ENCODE results near the gene PATJ. TPM values are rescaled to one million over a fixed set of nuclear protein-coding genes. Genes with fewer than 3 reads are reported as not detected.
"Not testable (repeated sequence)": the region's sequence is repeated elsewhere in the genome, so short reads cannot be mapped to it uniquely, and the experiment has no call there.

PATJ gene
- total RNA-seq, 6 experiments from 2014 or later: 19.0 to 49.0 (median 26.7) TPM

GRCh38 chr1:61711969-61712368, 30.3 kb upstream of the PATJ start:
- no peak for TF ChIP-seq POLR2A (IDR thresholded peaks at IDR 0.05)
- TF ChIP-seq, protein P1, sequence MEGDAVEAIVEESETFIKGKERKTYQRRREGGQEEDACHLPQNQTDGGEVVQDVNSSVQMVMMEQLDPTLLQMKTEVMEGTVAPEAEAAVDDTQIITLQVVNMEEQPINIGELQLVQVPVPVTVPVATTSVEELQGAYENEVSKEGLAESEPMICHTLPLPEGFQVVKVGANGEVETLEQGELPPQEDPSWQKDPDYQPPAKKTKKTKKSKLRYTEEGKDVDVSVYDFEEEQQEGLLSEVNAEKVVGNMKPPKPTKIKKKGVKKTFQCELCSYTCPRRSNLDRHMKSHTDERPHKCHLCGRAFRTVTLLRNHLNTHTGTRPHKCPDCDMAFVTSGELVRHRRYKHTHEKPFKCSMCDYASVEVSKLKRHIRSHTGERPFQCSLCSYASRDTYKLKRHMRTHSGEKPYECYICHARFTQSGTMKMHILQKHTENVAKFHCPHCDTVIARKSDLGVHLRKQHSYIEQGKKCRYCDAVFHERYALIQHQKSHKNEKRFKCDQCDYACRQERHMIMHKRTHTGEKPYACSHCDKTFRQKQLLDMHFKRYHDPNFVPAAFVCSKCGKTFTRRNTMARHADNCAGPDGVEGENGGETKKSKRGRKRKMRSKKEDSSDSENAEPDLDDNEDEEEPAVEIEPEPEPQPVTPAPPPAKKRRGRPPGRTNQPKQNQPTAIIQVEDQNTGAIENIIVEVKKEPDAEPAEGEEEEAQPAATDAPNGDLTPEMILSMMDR (IDR thresholded peaks at IDR 0.05): no peak
- Histone ChIP-seq H3K4me1 (peaks cover 0 to 19% (median 0%) of the 10 kb centered on the region in 4 donors), H3K4me3 (no peak overlapping the region), H3K27me3 (no peaks in the 10 kb centered on the region), H3K27ac (no peak overlapping the region), H3K36me3 (peaks cover 0 to 17% (median 6%) of the 10 kb centered on the region in 4 donors), H3K9me3 (no peaks in the 10 kb centered on the region)
- intact Hi-C loops (cut with DNase I): no loop called here
- DNase-seq (no peak), ATAC-seq (no peak)

DNA sequence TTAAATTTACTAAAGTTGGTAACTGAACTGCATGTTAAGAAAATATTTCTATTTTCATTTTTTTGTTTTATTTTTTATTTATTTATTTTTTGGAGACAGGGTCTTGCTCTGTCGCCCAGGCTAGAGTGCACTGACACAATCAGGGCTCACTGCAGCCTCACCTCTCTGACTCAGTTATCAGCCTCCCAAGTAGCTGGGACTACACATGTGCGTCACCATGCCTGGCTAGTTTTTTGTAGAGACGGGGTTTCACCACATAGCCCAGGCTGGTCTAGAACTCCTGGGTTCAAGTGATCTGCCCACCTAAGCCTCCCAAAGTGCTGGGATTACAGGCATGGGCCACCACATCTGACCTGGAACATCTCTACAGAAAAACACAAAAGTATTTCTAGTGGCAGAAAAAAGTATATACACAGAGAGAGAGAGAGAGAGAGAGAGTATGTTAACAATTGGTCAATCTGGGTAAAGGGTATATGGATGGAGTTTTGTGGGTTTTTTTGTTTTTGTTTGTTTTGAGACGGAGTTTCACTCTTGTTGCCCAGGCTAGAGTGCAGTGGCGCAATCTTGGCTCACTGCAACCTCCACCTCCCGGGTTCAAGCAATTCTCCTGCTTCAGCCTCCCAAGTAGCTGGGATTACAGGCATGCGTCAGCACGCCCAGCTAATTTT, 23.1 kb upstream of the PATJ start:
- H3K27me3 ChIP-seq; intact Hi-C loops (cut with DNase I); H3K36me3 ChIP-seq; DNase-seq; H3K9me3 ChIP-seq; H3K4me3 ChIP-seq: not testable (repeated sequence)
- H3K27ac ChIP-seq: peak overlapping the region in 1 of 3 donors; percentile 32
- ATAC-seq: peak in 3 of 4 donors; percentile 65 to 82 (median 75)
- H3K4me1 ChIP-seq: peaks cover 0 to 26% (median 3%) of the 10 kb centered on the region in 4 donors
- WGBS (ENCODE audit: insufficient coverage, low coverage, low lambda C conversion rate, missing lambda C conversion rate): 60% methylated on average over 4 of the region's 8 CpGs

DNA sequence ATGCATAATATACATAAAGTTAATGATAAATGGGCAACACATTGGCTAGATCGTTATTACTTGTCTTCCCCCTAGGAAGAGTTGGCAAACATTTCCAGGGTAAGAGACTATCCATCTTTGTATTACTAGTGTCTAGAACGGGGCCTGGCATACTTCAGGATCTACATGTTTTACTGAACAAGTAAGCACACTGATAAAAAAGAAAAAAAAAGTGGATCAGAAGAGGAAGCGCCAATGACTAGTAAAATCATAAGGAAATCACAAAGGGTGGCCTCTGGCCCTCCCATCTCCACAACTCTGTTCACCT, 17.8 kb upstream of the PATJ start:
- peak overlapping the region; percentile 75 to 96 (median 92) for H3K27ac ChIP-seq
- ATAC-seq (no peak), DNase-seq (no peak)
- H3K4me1 ChIP-seq: peaks cover 0 to 27% (median 4%) of the 10 kb centered on the region in 4 donors
- WGBS (ENCODE audit: insufficient coverage, low coverage, low lambda C conversion rate, missing lambda C conversion rate): 0% methylated on average over 3 of the region's 3 CpGs
- H3K4me3 ChIP-seq: peak overlapping the region; percentile 71 to 98 (median 89)
- TF ChIP-seq, protein P1 (IDR thresholded peaks at IDR 0.05): no peak
- TF ChIP-seq POLR2A (IDR thresholded peaks at IDR 0.05): no peak
- H3K36me3 ChIP-seq: no peaks in the 10 kb centered on the region
- intact Hi-C loops (cut with DNase I): no loop called here
- H3K9me3 ChIP-seq: no peaks in the 10 kb centered on the region
- no peaks in the 10 kb centered on the region for H3K27me3 ChIP-seq

DNA sequence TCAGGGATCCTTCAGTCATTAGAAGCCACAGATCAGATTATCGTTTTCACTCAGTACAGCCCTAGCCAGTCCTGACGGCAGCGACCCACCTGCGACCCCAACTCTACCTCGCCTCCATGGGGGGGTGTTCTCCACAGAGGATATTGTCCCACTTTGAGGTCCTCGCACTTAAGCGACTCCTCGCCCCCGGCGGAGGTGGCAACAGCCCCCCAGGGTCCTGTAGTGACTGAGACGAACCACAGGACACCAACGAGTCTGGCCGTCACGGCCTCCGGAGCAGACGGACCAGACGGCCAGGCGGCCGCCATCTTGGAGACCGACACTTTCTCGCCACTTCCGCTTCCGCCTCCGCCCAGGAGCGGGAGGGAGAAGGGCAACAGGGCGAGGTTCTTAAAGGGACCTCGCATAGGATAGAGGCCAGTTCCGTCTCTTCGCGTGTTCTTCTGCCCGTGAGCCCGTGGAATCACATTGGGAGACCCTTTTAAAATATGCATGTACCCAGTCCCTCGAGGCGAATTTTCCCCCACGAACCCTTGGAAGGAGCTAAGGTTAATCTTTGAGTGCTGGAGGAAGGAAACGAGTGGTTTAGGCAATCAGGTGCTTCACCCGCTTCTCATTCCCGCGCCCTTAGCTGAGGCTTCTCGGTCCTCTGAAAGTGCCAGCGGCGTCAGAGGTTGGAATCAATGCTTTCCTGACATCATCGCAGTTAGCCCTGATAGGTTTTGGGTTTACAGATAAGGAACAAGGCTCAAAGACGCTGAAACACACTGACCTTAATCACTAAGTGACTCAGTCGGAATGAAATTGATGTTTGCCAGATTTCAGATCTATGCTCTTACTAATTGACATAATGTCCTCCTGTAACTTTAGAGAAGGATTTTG, 17.2 kb upstream of the PATJ start, which contains the start of gene TM2D1:
TM2D1 (minus strand) TSS at position 329 of the 882 bp plus-strand sequence; CDS start at position 308, 21 bp downstream.
- TF ChIP-seq, protein P1 (IDR thresholded peaks at IDR 0.05): no peak
- peak; percentile 91 for TF ChIP-seq POLR2A (IDR thresholded peaks at IDR 0.05)
- H3K9me3 ChIP-seq: no peaks in the 10 kb centered on the region
- peaks cover 0 to 25% (median 4%) of the 10 kb centered on the region in 4 donors for H3K4me1 ChIP-seq
- 0% methylated on average over 42 of the region's 45 CpGs for WGBS (ENCODE audit: insufficient coverage, low coverage, low lambda C conversion rate, missing lambda C conversion rate)
- DNase-seq (peak; percentile 88 to 94 (median 92)), ATAC-seq (peak; percentile 98 to 99 (median 99))
- H3K36me3 ChIP-seq: no peaks in the 10 kb centered on the region
- peak within 1 kb of the TSS; percentile 75 to 96 (median 92) for H3K27ac ChIP-seq
- peak within 1 kb of the TSS; percentile 71 to 98 (median 89) for H3K4me3 ChIP-seq
- H3K27me3 ChIP-seq: no peaks in the 10 kb centered on the region
- intact Hi-C loops (cut with DNase I): no loop called here

- H3K4me1 ChIP-seq: peaks cover 0 to 13% (median 4%) of the 10 kb centered on the region in 4 donors
- no peak overlapping the region for H3K4me3 ChIP-seq
- no peaks in the 10 kb centered on the region for H3K9me3 ChIP-seq
- H3K36me3 ChIP-seq: no peaks in the 10 kb centered on the region
- no peak for TF ChIP-seq POLR2A (IDR thresholded peaks at IDR 0.05)
- TF ChIP-seq, protein P1 (IDR thresholded peaks at IDR 0.05): no peak
- intact Hi-C loops (cut with DNase I): no loop called here
- 59% methylated on average over 3 of the region's 3 CpGs for WGBS (ENCODE audit: insufficient coverage, low coverage, low lambda C conversion rate, missing lambda C conversion rate)
- H3K27ac ChIP-seq: no peak overlapping the region
- DNase-seq: no peak
- no peaks in the 10 kb centered on the region for H3K27me3 ChIP-seq
- ATAC-seq: no peak
Observed at GRCh38 chr1:61727544-61727943, 14.7 kb upstream of the PATJ start.

- H3K27ac ChIP-seq; H3K9me3 ChIP-seq; DNase-seq; ATAC-seq; H3K4me1 ChIP-seq; H3K27me3 ChIP-seq; H3K4me3 ChIP-seq; intact Hi-C loops (cut with DNase I); H3K36me3 ChIP-seq: not testable (repeated sequence)
- WGBS (ENCODE audit: insufficient coverage, low coverage, low lambda C conversion rate, missing lambda C conversion rate): 8% methylated on average over 1 of the region's 1 CpG
Observed at GRCh38 chr1:61730679-61731078, 11.6 kb upstream of the PATJ start.
